ENCODE measurements around the gene BAK1. TPM values are rescaled to one million over a fixed set of nuclear protein-coding genes. Genes with fewer than 3 reads are reported as not detected.

Gene BAK1
- total and polyA plus RNA-seq, 2 experiments from 2014 or later, result 18.8 to 30.7 TPM

DNA sequence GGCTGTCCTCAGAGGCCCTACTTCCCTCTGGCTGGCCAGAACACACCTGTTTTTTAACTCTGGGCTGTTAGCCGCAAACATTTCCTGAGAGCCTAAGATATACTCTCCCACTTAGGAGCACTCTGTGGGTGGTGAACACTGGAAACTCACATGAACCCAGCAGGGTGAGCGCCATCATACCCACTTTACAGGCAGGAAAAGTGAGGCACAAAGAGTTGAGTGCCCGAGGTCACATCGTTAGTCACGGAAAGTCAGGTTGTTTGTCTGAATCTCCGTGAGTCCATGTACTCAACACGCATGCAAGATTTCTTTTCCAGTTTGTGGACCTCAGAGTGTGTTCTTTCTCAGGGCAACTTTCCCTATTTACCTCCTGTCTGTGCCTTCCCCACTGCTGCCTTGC lies 1.9 kb downstream of the BAK1 start:
- H2AFZ ChIP-seq, result no peak overlapping the region
- no peaks in the 10 kb centered on the region for H3K9me3 ChIP-seq (ENCODE audit: low read depth)
- H3K79me2 ChIP-seq (ENCODE audit: insufficient read depth), result peaks cover 31% of the 10 kb centered on the region
- no peak for DNase-seq
- H3K36me3 ChIP-seq (ENCODE audit: low read depth), result peaks cover 3% of the 10 kb centered on the region; the same call in 1 of the 2 replicates
- in situ Hi-C loops (cut with MboI), result loop anchor here (25.0 kb wide), 1 partner anchor 459 kb away; no protein-coding TSS in a partner anchor
- H3K9me2 ChIP-seq (ENCODE audit: insufficient read depth), result no peaks in the 10 kb centered on the region
- H3K4me3 ChIP-seq, result peak overlapping the region; percentile 96; the same call in 1 of the 2 replicates
- H3K4me2 ChIP-seq (ENCODE audit: unreplicated experiment), result peak overlapping the region; percentile 77
- no peak overlapping the region for H3K9ac ChIP-seq
- WGBS, 2 experiments (ENCODE audit: low coverage in 1 of 2, low lambda C conversion rate in 2 of 2, missing lambda C conversion rate in 2 of 2), result 96 to 98% methylated on average over 7 of the region's 7 CpGs
- TF ChIP-seq EZH2phosphoT487 (IDR thresholded peaks at IDR 0.05; ENCODE audit: insufficient read depth, low read depth) (no peak), EZH2 (IDR thresholded peaks at IDR 0.05; ENCODE audit: insufficient read depth, poor library complexity, severe bottlenecking) (no peak)
- no peaks in the 10 kb centered on the region for H3K27me3 ChIP-seq (replicated peaks; ENCODE audit: insufficient read depth)
- no peak overlapping the region for H3K27ac ChIP-seq
- peaks cover 4% of the 10 kb centered on the region; the same call in 1 of the 2 replicates for H3F3A ChIP-seq (ENCODE audit: insufficient read depth)
- no peaks in the 10 kb centered on the region for H4K20me1 ChIP-seq (ENCODE audit: insufficient read depth)
- H3K4me1 ChIP-seq (ENCODE audit: insufficient read depth), result peaks cover 12% of the 10 kb centered on the region

DNA sequence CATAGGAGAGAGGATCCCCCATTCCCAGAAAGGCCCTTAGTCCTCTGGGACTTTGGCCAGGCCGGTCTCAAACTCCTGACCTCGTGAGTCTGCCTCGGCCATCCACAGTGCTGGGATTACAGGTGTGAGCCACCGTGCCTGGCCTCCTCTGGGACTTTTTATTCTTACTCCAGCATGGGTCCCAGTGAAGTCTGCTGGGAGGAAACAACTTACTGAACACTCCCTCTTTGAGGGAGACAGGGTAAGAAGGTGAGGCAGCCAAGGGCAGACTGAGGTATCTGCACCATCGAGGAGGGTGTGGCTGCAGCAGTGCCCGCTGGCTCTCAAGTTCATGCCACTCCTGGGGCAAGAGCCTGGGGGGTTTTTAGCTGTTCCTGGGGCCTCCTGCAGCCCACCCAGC lies 2.4 kb downstream of the BAK1 start:
- no peak overlapping the region for H3K4me3 ChIP-seq
- 86 to 94% methylated on average over 5 to 6 of the region's 6 CpGs for WGBS, 2 experiments (ENCODE audit: low coverage in 1 of 2, low lambda C conversion rate in 2 of 2, missing lambda C conversion rate in 2 of 2)
- peaks cover 31% of the 10 kb centered on the region for H3K79me2 ChIP-seq (ENCODE audit: insufficient read depth)
- H2AFZ ChIP-seq, result no peak overlapping the region
- no peak overlapping the region for H3K27ac ChIP-seq
- H4K20me1 ChIP-seq (ENCODE audit: insufficient read depth), result no peaks in the 10 kb centered on the region
- peaks cover 3% of the 10 kb centered on the region; the same call in 1 of the 2 replicates for H3K36me3 ChIP-seq (ENCODE audit: low read depth)
- DNase-seq, result no peak
- peaks cover 4% of the 10 kb centered on the region; the same call in 1 of the 2 replicates for H3F3A ChIP-seq (ENCODE audit: insufficient read depth)
- H3K27me3 ChIP-seq (replicated peaks; ENCODE audit: insufficient read depth), result no peaks in the 10 kb centered on the region
- TF ChIP-seq EZH2 (IDR thresholded peaks at IDR 0.05; ENCODE audit: insufficient read depth, poor library complexity, severe bottlenecking), result no peak
- TF ChIP-seq EZH2phosphoT487 (IDR thresholded peaks at IDR 0.05; ENCODE audit: insufficient read depth, low read depth), result no peak
- no peaks in the 10 kb centered on the region for H3K9me2 ChIP-seq (ENCODE audit: insufficient read depth)
- no peak overlapping the region for H3K9ac ChIP-seq
- in situ Hi-C loops (cut with MboI), result loop anchor here (25.0 kb wide), 1 partner anchor 460 kb away; no protein-coding TSS in a partner anchor
- H3K9me3 ChIP-seq (ENCODE audit: low read depth), result no peaks in the 10 kb centered on the region
- peaks cover 12% of the 10 kb centered on the region for H3K4me1 ChIP-seq (ENCODE audit: insufficient read depth)
- H3K4me2 ChIP-seq (ENCODE audit: unreplicated experiment), result no peak overlapping the region

DNA sequence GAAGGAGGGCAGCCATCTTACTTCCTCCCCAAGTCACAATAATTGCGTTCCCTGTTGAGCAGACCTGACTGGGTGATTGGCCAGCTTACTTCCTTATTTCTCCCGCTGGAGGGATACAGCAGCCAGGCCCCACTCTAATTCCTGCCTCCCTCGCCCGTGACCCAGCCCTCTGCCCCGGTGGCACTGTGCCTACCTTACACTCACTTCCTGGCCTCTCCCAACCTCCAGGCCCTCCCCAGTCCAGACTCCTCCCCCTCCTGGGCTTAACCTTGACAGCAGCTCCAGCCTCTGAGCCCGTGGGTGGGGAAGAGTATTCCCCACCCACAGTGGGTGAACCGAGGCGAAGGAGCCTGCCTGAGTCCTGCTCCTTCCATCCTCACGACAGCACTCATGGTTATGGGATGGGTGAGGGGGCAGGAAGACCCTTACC lies 3.0 kb downstream of the BAK1 start:
- Histone ChIP-seq H3K9me3 (ENCODE audit: low read depth) (no peaks in the 10 kb centered on the region), H3K9me2 (ENCODE audit: insufficient read depth) (no peaks in the 10 kb centered on the region), H3K4me3 (no peak overlapping the region), H3K4me2 (ENCODE audit: unreplicated experiment) (no peak overlapping the region), H3K4me1 (ENCODE audit: insufficient read depth) (peaks cover 12% of the 10 kb centered on the region), H3K27ac (no peak overlapping the region), H3K9ac (no peak overlapping the region), H4K20me1 (ENCODE audit: insufficient read depth) (no peaks in the 10 kb centered on the region), H3K79me2 (ENCODE audit: insufficient read depth) (peaks cover 31% of the 10 kb centered on the region), H3K27me3 (replicated peaks; ENCODE audit: insufficient read depth) (no peaks in the 10 kb centered on the region), H3F3A (ENCODE audit: insufficient read depth) (peaks cover 4% of the 10 kb centered on the region; the same call in 1 of the 2 replicates), H2AFZ (no peak overlapping the region), H3K36me3 (ENCODE audit: low read depth) (peaks cover 3% of the 10 kb centered on the region; the same call in 1 of the 2 replicates)
- WGBS, 2 experiments (ENCODE audit: low coverage in 1 of 2, low lambda C conversion rate in 2 of 2, missing lambda C conversion rate in 2 of 2), result 67 to 83% methylated on average over 8 to 9 of the region's 9 CpGs
- no peak for DNase-seq
- TF ChIP-seq EZH2 (IDR thresholded peaks at IDR 0.05; ENCODE audit: insufficient read depth, poor library complexity, severe bottlenecking), result no peak
- TF ChIP-seq EZH2phosphoT487 (IDR thresholded peaks at IDR 0.05; ENCODE audit: insufficient read depth, low read depth), result no peak
- in situ Hi-C loops (cut with MboI), result loop anchor here (25.0 kb wide), 1 partner anchor 460 kb away; no protein-coding TSS in a partner anchor

DNA sequence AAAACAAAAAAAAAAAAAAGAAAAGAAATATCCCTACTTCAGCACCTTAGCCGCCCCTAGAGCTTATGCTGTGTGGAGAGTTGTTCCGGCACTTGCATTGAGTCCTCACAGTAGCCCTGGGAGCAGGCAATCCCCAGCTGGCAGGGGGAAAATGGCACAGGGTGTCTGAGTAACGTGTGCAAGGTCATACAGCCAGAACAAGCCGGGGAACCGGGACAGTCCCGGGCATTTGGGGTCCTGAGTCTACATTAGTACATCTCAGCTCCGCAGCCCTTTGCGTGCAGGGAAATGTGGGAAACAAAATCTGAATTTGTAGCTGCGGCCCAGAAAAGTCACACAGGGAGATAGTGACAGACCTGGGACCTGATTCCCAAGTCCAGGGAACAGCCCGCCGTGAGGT lies 3.4 kb downstream of the BAK1 start:
- Histone ChIP-seq H3K4me2 (ENCODE audit: unreplicated experiment) (no peak overlapping the region), H3K27ac (no peak overlapping the region), H3K9ac (no peak overlapping the region), H3F3A (ENCODE audit: insufficient read depth) (peaks cover 4% of the 10 kb centered on the region; the same call in 1 of the 2 replicates), H2AFZ (no peak overlapping the region), H3K27me3 (replicated peaks; ENCODE audit: insufficient read depth) (no peaks in the 10 kb centered on the region), H3K4me3 (no peak overlapping the region), H3K4me1 (ENCODE audit: insufficient read depth) (peaks cover 14% of the 10 kb centered on the region), H3K36me3 (ENCODE audit: low read depth) (peaks cover 3% of the 10 kb centered on the region; the same call in 1 of the 2 replicates), H4K20me1 (ENCODE audit: insufficient read depth) (no peaks in the 10 kb centered on the region), H3K9me2 (ENCODE audit: insufficient read depth) (no peaks in the 10 kb centered on the region), H3K9me3 (ENCODE audit: low read depth) (no peaks in the 10 kb centered on the region), H3K79me2 (ENCODE audit: insufficient read depth) (peaks cover 31% of the 10 kb centered on the region)
- no peak for DNase-seq
- in situ Hi-C loops (cut with MboI), result loop anchor here (25.0 kb wide), 1 partner anchor 461 kb away; no protein-coding TSS in a partner anchor
- TF ChIP-seq EZH2 (IDR thresholded peaks at IDR 0.05; ENCODE audit: insufficient read depth, poor library complexity, severe bottlenecking) (no peak), EZH2phosphoT487 (IDR thresholded peaks at IDR 0.05; ENCODE audit: insufficient read depth, low read depth) (no peak)
- 98% methylated on average over 11 of the region's 11 CpGs for WGBS, 2 experiments (ENCODE audit: low coverage in 1 of 2, low lambda C conversion rate in 2 of 2, missing lambda C conversion rate in 2 of 2)

Measured in GM23248 (cell line).